ENCODE measurements around the gene PDCL2.

- no peak for TF ChIP-seq CTCF (IDR thresholded peaks at IDR 0.05; ENCODE audit: low read depth, low read length)
- TF ChIP-seq MAX (IDR thresholded peaks at IDR 0.05; ENCODE audit: low read depth, low read length), result no peak
- no peak for TF ChIP-seq POLR2A (IDR thresholded peaks at IDR 0.05; ENCODE audit: extremely low read depth, insufficient read length)
- TF ChIP-seq MYC (IDR thresholded peaks at IDR 0.05; ENCODE audit: low read depth, low read length), result no peak
These were observed 51.8 kb downstream of the PDCL2 start for GRCh38 chr4:55540271-55540670.

Measured in NB4 (cell line).